IMR-90 (cell line): ENCODE data around the gene MMP14. TPM values are rescaled to one million over a fixed set of nuclear protein-coding genes. Genes with fewer than 3 reads are reported as not detected.

ENCODE experiments used
- ATAC-seq: fragments of 200-7000 bp; cut with Tn5 transposase; 2 replicates; pipeline ENCODE4 v1.9.1; 2020; ENCODE audit warnings: low read depth, mild to moderate bottlenecking, moderate library complexity
- BruUV-seq: library from RNA; stranded (reverse); fragments of 400-500 nt; replicated peaks from 2 replicates; lab custom pipeline; 2021; lab: Mats Ljungman, UMichigan
- CTCF ChIA-PET: fragments of 300-600 bp; formaldehyde crosslinking; extraction: SDS; loops from one replicate; lab custom pipeline; 2021; ENCODE audit warnings: antibody characterized with exemption; lab: Yijun Ruan, JAX
- POLR2A ChIA-PET: fragments of 300-600 bp; sonication (Branson Sonifier 250); formaldehyde crosslinking; loops from one replicate; lab custom pipeline; 2022; ENCODE audit warnings: antibody characterized with exemption; ENCODE audit not compliant: unreplicated experiment; lab: Charles Lee
- DNase-seq: peaks from one replicate; pipeline ENCODE4 v3.0.0; 2013
- H2AFZ ChIP-seq: replicated peaks from 2 replicates; pipeline ENCODE3; 2013; ENCODE audit warnings: low read length, mild to moderate bottlenecking; ENCODE audit not compliant: poor library complexity
- H2AK5ac ChIP-seq: 2 replicates; pipeline ENCODE4 v1.6.1; 2013; ENCODE audit warnings: low read depth, low read length, inconsistent platforms
- H2AK9ac ChIP-seq: replicated peaks from 2 replicates; pipeline ENCODE3; 2013; ENCODE audit warnings: mild to moderate bottlenecking, low read depth, low read length, moderate library complexity; ENCODE audit not compliant: poor library complexity
- H2BK120ac ChIP-seq: 2 replicates; pipeline ENCODE4 v1.6.1; 2013; ENCODE audit warnings: low read depth, low read length, inconsistent platforms
- H2BK15ac ChIP-seq: 3 replicates; pipeline ENCODE4 v1.6.1; 2013; ENCODE audit warnings: low read depth, low read length, inconsistent platforms
- H2BK20ac ChIP-seq: 2 replicates; pipeline ENCODE4 v1.6.1; 2013; ENCODE audit warnings: low read depth, mild to moderate bottlenecking, inconsistent platforms, low read length, moderate library complexity
- H2BK5ac ChIP-seq: 2 replicates; pipeline ENCODE4 v1.6.1; 2013; ENCODE audit warnings: mild to moderate bottlenecking, low read depth, low read length, inconsistent platforms; ENCODE audit not compliant: poor library complexity, severe bottlenecking
- H3K14ac ChIP-seq: replicated peaks from 2 replicates; pipeline ENCODE4 v1.6.1; 2013; ENCODE audit warnings: low read depth, low read length, inconsistent platforms
- H3K18ac ChIP-seq: 2 replicates; pipeline ENCODE4 v1.6.1; 2013; ENCODE audit warnings: low read depth, low read length, control low read depth
- H3K23ac ChIP-seq: 2 replicates; pipeline ENCODE4 v1.6.1; 2013; ENCODE audit warnings: low read depth, low read length, inconsistent platforms
- H3K27ac ChIP-seq: 2 replicates; pipeline ENCODE4 v1.5.1; 2013; ENCODE audit warnings: mild to moderate bottlenecking, control low read depth, low read length; ENCODE audit not compliant: insufficient read depth
- H3K27me3 ChIP-seq: 2 replicates; pipeline ENCODE4 v1.6.1; 2013; ENCODE audit warnings: low read length; ENCODE audit not compliant: control insufficient read depth, insufficient read depth
- H3K36me3 ChIP-seq: 2 replicates; pipeline ENCODE4 v1.6.1; 2013; ENCODE audit warnings: low read length, mixed read lengths; ENCODE audit not compliant: control insufficient read depth, insufficient read depth
- H3K4ac ChIP-seq: 2 replicates; pipeline ENCODE4 v1.6.1; 2013; ENCODE audit warnings: low read depth, low read length, inconsistent platforms
- H3K4me1 ChIP-seq: 2 replicates; pipeline ENCODE4 v1.6.1; 2013; ENCODE audit warnings: low read length, mixed read lengths; ENCODE audit not compliant: control insufficient read depth, insufficient read depth
- H3K4me2 ChIP-seq: 2 replicates; pipeline ENCODE4 v1.6.1; 2013; ENCODE audit warnings: low read depth, mild to moderate bottlenecking, control low read depth, low read length, moderate library complexity
- H3K4me3 ChIP-seq: 2 replicates; pipeline ENCODE4 v1.5.1; 2013; ENCODE audit warnings: low read depth, mild to moderate bottlenecking, control low read depth, low read length, moderate library complexity; ENCODE audit not compliant: insufficient read depth
- H3K56ac ChIP-seq: 2 replicates; pipeline ENCODE4 v1.6.1; 2013; ENCODE audit warnings: low read length, inconsistent platforms; ENCODE audit not compliant: insufficient read depth; ENCODE audit errors: extremely low read depth
- H3K79me1 ChIP-seq, 2 experiments: 2 replicates each; pipeline ENCODE4 v1.6.1; 2013; ENCODE audit warnings: low read length in 2 of 2, inconsistent platforms in 1 of 2, low read depth in 1 of 2
- H3K9ac ChIP-seq: 2 replicates; pipeline ENCODE4 v1.6.1; 2013; ENCODE audit warnings: low read depth, low read length, control low read depth
- H3K9me1 ChIP-seq: 2 replicates; pipeline ENCODE4 v1.6.1; 2013; ENCODE audit warnings: low read length, inconsistent platforms; ENCODE audit not compliant: insufficient read depth
- H3K9me3 ChIP-seq: 2 replicates; pipeline ENCODE4 v1.6.1; 2013; ENCODE audit warnings: low read length; ENCODE audit not compliant: control insufficient read depth, insufficient read depth
- H4K20me1 ChIP-seq: 2 replicates; pipeline ENCODE4 v1.6.1; 2013; ENCODE audit warnings: low read length, inconsistent platforms; ENCODE audit not compliant: insufficient read depth
- H4K5ac ChIP-seq: 2 replicates; pipeline ENCODE4 v1.6.1; 2013; ENCODE audit warnings: mild to moderate bottlenecking, low read depth, low read length, control low read depth
- H4K8ac ChIP-seq, 2 experiments: 2 replicates each; pipeline ENCODE4 v1.6.1; 2013; ENCODE audit warnings: low read depth in 2 of 2, low read length in 2 of 2, control low read depth in 1 of 2, inconsistent platforms in 1 of 2
- H4K91ac ChIP-seq: 2 replicates; pipeline ENCODE4 v1.6.1; 2013; ENCODE audit warnings: low read depth, low read length, inconsistent platforms; ENCODE audit not compliant: insufficient read depth
- BHLHE40 ChIP-seq: fragments of 150-350 bp; IDR thresholded peaks from 2 replicates; pipeline ENCODE4 v1.6.1; 2016; ENCODE audit warnings: mild to moderate bottlenecking, low read depth, low read length
- CEBPB ChIP-seq: IDR thresholded peaks from 2 replicates; pipeline ENCODE4 v1.6.1; 2012; ENCODE audit warnings: low read depth, low read length, improper control_type of control experiment
- CHD1 ChIP-seq: IDR thresholded peaks from 2 replicates; pipeline ENCODE4 v1.6.1; 2012; ENCODE audit warnings: low read depth, low read length, improper control_type of control experiment
- MAFK ChIP-seq: IDR thresholded peaks from 2 replicates; pipeline ENCODE4 v1.6.1; 2012; ENCODE audit warnings: low read depth, low read length, improper control_type of control experiment
- MAZ ChIP-seq: IDR thresholded peaks from 2 replicates; pipeline ENCODE4 v1.6.1; 2012; ENCODE audit warnings: low read depth, mild to moderate bottlenecking, low read length, improper control_type of control experiment, moderate library complexity, borderline replicate concordance
- NFE2L2 ChIP-seq: fragments of 150-350 bp; IDR thresholded peaks from 2 replicates; pipeline ENCODE4 v1.6.1; 2016; ENCODE audit warnings: low read depth, mild to moderate bottlenecking, low read length
- POLR2A ChIP-seq: IDR thresholded peaks from 2 replicates; pipeline ENCODE4 v1.6.1; 2012; ENCODE audit warnings: mild to moderate bottlenecking, low read depth, low read length
- RAD21 ChIP-seq: IDR thresholded peaks from 2 replicates; pipeline ENCODE4 v1.6.1; 2012; ENCODE audit warnings: low read length, improper control_type of control experiment
- WGBS, 2 experiments: methylation state at CpG; one replicate each; pipeline versions ENCODE4 v1.1.5 to v1.1.7; 2013; ENCODE audit warnings: missing lambda C conversion rate in 2 of 2; ENCODE audit not compliant: insufficient read length in 1 of 2; ENCODE audit errors: extremely low coverage in 2 of 2; 5-methylcytosine and 5-hydroxymethylcytosine counted together
- dilution Hi-C: fragments of 300-500 bp; cut with HindIII; formaldehyde crosslinking; loops from one replicate; pipeline ENCODE4 v1.14.3; 2018; ENCODE audit warnings: low sequenced_read_pairs; ENCODE audit not compliant: unreplicated experiment
- in situ Hi-C: fragments of 300-500 bp; cut with MboI; formaldehyde crosslinking; loops from 3 replicates; pipeline ENCODE4 v1.14.3; 2019; ENCODE audit warnings: low sequenced_read_pairs, inconsistent platforms, mixed read lengths
- intact Hi-C: fragments of 100-400 bp; cut with micrococcal nuclease; formaldehyde crosslinking; loops from 2 replicates; pipeline ENCODE4 v1.10.0; 2022
- polyA plus RNA-seq, 3 experiments: library from polyadenylated mRNA; depleted of rRNA; stranded (reverse); fragments of >200 nt; gene quantifications; 2 replicates each; pipeline ENCODE4 v1.2.3, GENCODE V29; 2012; ENCODE audit warnings: low replicate concordance in 1 of 3
- total RNA-seq: library from RNA; depleted of rRNA; stranded (reverse); fragments of >200 nt; gene quantifications from 2 replicates; pipeline ENCODE4 v1.2.3, GENCODE V29; 2012
- TF ChIP-seq, protein P1 (sequence below): conservative IDR thresholded peaks from 2 replicates; pipeline ENCODE4 v1.5.1; 2012; ENCODE audit warnings: mild to moderate bottlenecking, low read depth, low read length, improper control_type of control experiment

MMP14 gene
- total and polyA plus RNA-seq, 2 of the 4 experiments (the other 2 are of a cell fraction) = 156 to 315 TPM

DNA sequence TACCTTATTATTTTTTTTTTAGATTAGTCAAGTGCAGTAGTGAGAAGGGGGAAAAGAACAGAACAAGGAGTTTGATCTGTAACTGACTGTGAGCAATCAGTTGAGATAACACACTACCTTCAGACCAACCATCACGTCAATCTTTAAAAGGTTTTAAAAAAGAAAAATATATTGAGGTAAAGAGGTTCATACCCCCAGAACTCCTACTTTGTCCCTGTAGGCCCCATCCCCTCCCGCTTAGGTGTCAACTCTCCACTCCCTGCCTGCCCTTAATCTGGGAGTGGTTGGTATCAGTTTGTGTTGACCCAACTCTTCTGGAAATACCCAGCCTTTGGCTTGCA is 16.2 kb downstream of the MMP14 start:
- DNase-seq (no peak), ATAC-seq (no peak)
- no peaks in the 10 kb centered on the region for H3K36me3 ChIP-seq
- H3K9ac ChIP-seq = 0 out of 2 replicates have a peak overlapping the region, but pooled peaks have one; percentile 19
- H2AFZ ChIP-seq = peak overlapping the region; percentile 97
- H2AK9ac ChIP-seq = peak overlapping the region; percentile 91
- peak overlapping the region; percentile 94 for H2BK120ac ChIP-seq
- H3K14ac ChIP-seq = peak overlapping the region; percentile 69
- no peak overlapping the region for H3K4me3 ChIP-seq
- peaks cover 2% of the 10 kb centered on the region for H3K9me3 ChIP-seq
- dilution Hi-C loops = no loop called here
- H3K27me3 ChIP-seq = no peaks in the 10 kb centered on the region
- H4K91ac ChIP-seq = peak overlapping the region; percentile 85
- H4K8ac ChIP-seq = peak overlapping the region; percentile 59 to 80; a peak in 3 of 4 replicates
- H3K79me1 ChIP-seq = peaks cover 0 to 31% of the 10 kb centered on the region in 2 experiments; a peak in 2 of 4 replicates
- peak overlapping the region; percentile 18; the same call in 1 of the 2 replicates for H4K5ac ChIP-seq
- peak overlapping the region; percentile 81; the same call in 1 of the 2 replicates for H2AK5ac ChIP-seq
- H3K4me1 ChIP-seq = peaks cover 36% of the 10 kb centered on the region
- ChIA-PET CTCF (interaction anchor here (1.0 to 6.8 kb wide), 16 partner anchors 10 to 282 kb away, joined by 3 to 60 read pairs (median 5); partner anchors contain the start of genes LRP10 and MRPL52), POLR2A (interaction anchor here (2.4 kb wide), 1 partner anchor 15 kb away, joined by 25 read pairs; the partner anchor contains the start of gene MMP14)
- H3K56ac ChIP-seq = no peak overlapping the region
- peak overlapping the region; percentile 73; the same call in 1 of the 3 replicates for H2BK15ac ChIP-seq
- H4K20me1 ChIP-seq = peaks cover 7% of the 10 kb centered on the region; the same call in 1 of the 2 replicates
- peaks cover 27% of the 10 kb centered on the region for H3K9me1 ChIP-seq
- no peak overlapping the region for H3K4me2 ChIP-seq
- H3K4ac ChIP-seq = peak overlapping the region; percentile 95
- in situ Hi-C loops = loop anchor here (25.0 kb wide), 1 partner anchor 465 kb away; no protein-coding TSS in a partner anchor
- TF ChIP-seq, protein P1, sequence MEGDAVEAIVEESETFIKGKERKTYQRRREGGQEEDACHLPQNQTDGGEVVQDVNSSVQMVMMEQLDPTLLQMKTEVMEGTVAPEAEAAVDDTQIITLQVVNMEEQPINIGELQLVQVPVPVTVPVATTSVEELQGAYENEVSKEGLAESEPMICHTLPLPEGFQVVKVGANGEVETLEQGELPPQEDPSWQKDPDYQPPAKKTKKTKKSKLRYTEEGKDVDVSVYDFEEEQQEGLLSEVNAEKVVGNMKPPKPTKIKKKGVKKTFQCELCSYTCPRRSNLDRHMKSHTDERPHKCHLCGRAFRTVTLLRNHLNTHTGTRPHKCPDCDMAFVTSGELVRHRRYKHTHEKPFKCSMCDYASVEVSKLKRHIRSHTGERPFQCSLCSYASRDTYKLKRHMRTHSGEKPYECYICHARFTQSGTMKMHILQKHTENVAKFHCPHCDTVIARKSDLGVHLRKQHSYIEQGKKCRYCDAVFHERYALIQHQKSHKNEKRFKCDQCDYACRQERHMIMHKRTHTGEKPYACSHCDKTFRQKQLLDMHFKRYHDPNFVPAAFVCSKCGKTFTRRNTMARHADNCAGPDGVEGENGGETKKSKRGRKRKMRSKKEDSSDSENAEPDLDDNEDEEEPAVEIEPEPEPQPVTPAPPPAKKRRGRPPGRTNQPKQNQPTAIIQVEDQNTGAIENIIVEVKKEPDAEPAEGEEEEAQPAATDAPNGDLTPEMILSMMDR = no peak
- TF ChIP-seq NFE2L2 = no peak
- TF ChIP-seq CEBPB = no peak
- TF ChIP-seq MAFK = no peak
- no peak for TF ChIP-seq POLR2A
- TF ChIP-seq BHLHE40 = no peak
- no peak for TF ChIP-seq RAD21
- no peak for TF ChIP-seq MAZ
- no peak for TF ChIP-seq CHD1
- peak overlapping the region; percentile 28; the same call in 1 of the 2 replicates for H3K23ac ChIP-seq
- no TSS peak for BruUV-seq
- H3K27ac ChIP-seq = peak overlapping the region; percentile 34
- intact Hi-C loops = loop anchor here (5.0 kb wide), 1 partner anchor 465 kb away; no protein-coding TSS in a partner anchor
- peak overlapping the region; percentile 89 for H2BK20ac ChIP-seq
- H2BK5ac ChIP-seq = peak overlapping the region; percentile 44
- no CpG with 5 or more reads among the region's 2 CpGs for WGBS, 2 experiments
- peak overlapping the region; percentile 13; the same call in 1 of the 2 replicates for H3K18ac ChIP-seq
